Hepatocyte (in vitro differentiated cells): ENCODE measurements around the gene SCYL3. TPM values are rescaled to one million over a fixed set of nuclear protein-coding genes. Genes with fewer than 3 reads are reported as not detected.
"Not testable (repeated sequence)": the region's sequence is repeated elsewhere in the genome, so short reads cannot be mapped to it uniquely, and the experiment has no call there.

Experiments used
- DNase-seq: peaks from one replicate; pipeline ENCODE4 v3.0.0-alpha.2; 2016; ENCODE audit warnings: low spot score
- H2AFZ ChIP-seq: fragments of 200-600 bp; sonication (generic); 2 replicates; pipeline ENCODE4 v1.6.0; 2016; ENCODE audit warnings: antibody characterized with exemption, mild to moderate bottlenecking
- H3K27ac ChIP-seq: fragments of 200-600 bp; sonication (generic); 2 replicates; pipeline ENCODE4 v1.5.1; 2016; ENCODE audit warnings: mild to moderate bottlenecking
- H3K27me3 ChIP-seq: fragments of 200-600 bp; sonication (generic); 2 replicates; pipeline ENCODE4 v1.6.1; 2016
- H3K36me3 ChIP-seq: fragments of 200-600 bp; sonication (generic); replicated peaks from 2 replicates; pipeline ENCODE4 v1.5.1; 2016; ENCODE audit warnings: low read depth; ENCODE audit not compliant: insufficient read depth
- H3K4me1 ChIP-seq: fragments of 200-600 bp; sonication (generic); 2 replicates; pipeline ENCODE4 v1.5.1; 2016; ENCODE audit warnings: mild to moderate bottlenecking, moderate library complexity; ENCODE audit not compliant: insufficient read depth
- H3K4me2 ChIP-seq: fragments of 200-600 bp; sonication (generic); 2 replicates; pipeline ENCODE4 v1.6.0; 2016
- H3K4me3 ChIP-seq: fragments of 200-600 bp; sonication (generic); 2 replicates; pipeline ENCODE4 v1.5.1; 2016; ENCODE audit warnings: mild to moderate bottlenecking
- H3K79me2 ChIP-seq: fragments of 200-600 bp; sonication (generic); 2 replicates; pipeline ENCODE4 v1.6.0; 2017; ENCODE audit warnings: mild to moderate bottlenecking
- H3K9me2 ChIP-seq: fragments of 200-600 bp; sonication (generic); replicated peaks from 2 replicates; pipeline ENCODE4 v1.6.0; 2017; ENCODE audit warnings: mild to moderate bottlenecking; ENCODE audit not compliant: insufficient read depth
- H3K9me3 ChIP-seq: fragments of 200-600 bp; sonication (generic); 2 replicates; pipeline ENCODE4 v1.5.1; 2016; ENCODE audit warnings: low read depth, mild to moderate bottlenecking
- H4K20me1 ChIP-seq: fragments of 200-600 bp; sonication (generic); 2 replicates; pipeline ENCODE4 v1.6.0; 2016; ENCODE audit warnings: mild to moderate bottlenecking; ENCODE audit not compliant: insufficient read depth, poor library complexity, severe bottlenecking
- CTCF ChIP-seq: fragments of 200-600 bp; sonication (generic); IDR thresholded peaks from 2 replicates; pipeline ENCODE4 v1.5.1; 2016; ENCODE audit warnings: antibody characterized with exemption, mild to moderate bottlenecking; ENCODE audit not compliant: poor library complexity
- EZH2 ChIP-seq: fragments of 200-600 bp; sonication (generic); IDR thresholded peaks from 2 replicates; pipeline ENCODE4 v1.6.1; 2016; ENCODE audit warnings: antibody characterized with exemption, mild to moderate bottlenecking, borderline replicate concordance
- EZH2phosphoT487 ChIP-seq: fragments of 200-600 bp; sonication (generic); IDR thresholded peaks from one replicate; pipeline ENCODE4 v1.6.1; 2018; ENCODE audit warnings: antibody characterized with exemption, mild to moderate bottlenecking, low read depth, moderate library complexity; ENCODE audit not compliant: unreplicated experiment, severe bottlenecking
- WGBS: methylation state at CpG from one replicate; pipeline ENCODE4 v1.1.6; 2016; ENCODE audit warnings: low lambda C conversion rate; ENCODE audit errors: missing lambda C conversion rate; 5-methylcytosine and 5-hydroxymethylcytosine counted together
- polyA plus RNA-seq: library from polyadenylated mRNA; unstranded; fragments of >200 nt; fragmentation: Nextera tagmentation; extraction: Ambion mirVana; gene quantifications from 2 replicates; pipeline ENCODE4 v1.2.1, GENCODE V29; 2016
- total RNA-seq: library from RNA; depleted of rRNA; stranded (reverse); fragments of >200 nt; gene quantifications from 2 replicates; pipeline ENCODE4 v1.2.3, GENCODE V29; 2014

SCYL3 gene
- total and polyA plus RNA-seq, 2 experiments from 2014 or later = 4.9 to 7.7 TPM

- no peaks in the 10 kb centered on the region for H3K9me3 ChIP-seq
- H3K27ac ChIP-seq = no peak overlapping the region
- TF ChIP-seq CTCF = no peak
- TF ChIP-seq EZH2phosphoT487 = no peak
- TF ChIP-seq EZH2 = no peak
- no peaks in the 10 kb centered on the region for H3K27me3 ChIP-seq
- no peak overlapping the region for H3K4me2 ChIP-seq
- 98% methylated on average over 4 of the region's 4 CpGs for WGBS
- no peak for DNase-seq
- H3K4me1 ChIP-seq = peaks cover 3% of the 10 kb centered on the region
- no peaks in the 10 kb centered on the region for H3K79me2 ChIP-seq
- no peaks in the 10 kb centered on the region for H3K9me2 ChIP-seq
- H4K20me1 ChIP-seq = no peaks in the 10 kb centered on the region
- H3K36me3 ChIP-seq = no peaks in the 10 kb centered on the region
- H3K4me3 ChIP-seq = no peak overlapping the region
- no peak overlapping the region for H2AFZ ChIP-seq
Measured at GRCh38 chr1:169921080-169921479, 27.4 kb upstream of the SCYL3 start.

GRCh38 chr1:169918927-169919326, 25.2 kb upstream of the SCYL3 start:
- H3K4me2 ChIP-seq = no peak overlapping the region
- H4K20me1 ChIP-seq = no peaks in the 10 kb centered on the region
- WGBS = 40% methylated on average over 1 of the region's 1 CpG
- H3K79me2 ChIP-seq = no peaks in the 10 kb centered on the region
- H3K9me2 ChIP-seq = no peaks in the 10 kb centered on the region
- H3K4me3 ChIP-seq = no peak overlapping the region
- H3K9me3 ChIP-seq = no peaks in the 10 kb centered on the region
- no peaks in the 10 kb centered on the region for H3K27me3 ChIP-seq
- no peak for DNase-seq
- H3K27ac ChIP-seq = no peak overlapping the region
- no peaks in the 10 kb centered on the region for H3K36me3 ChIP-seq
- TF ChIP-seq EZH2phosphoT487 (no peak), EZH2 (no peak), CTCF (no peak)
- no peak overlapping the region for H2AFZ ChIP-seq
- H3K4me1 ChIP-seq = no peaks in the 10 kb centered on the region

GRCh38 chr1:169918220-169918619, 24.5 kb upstream of the SCYL3 start:
- H4K20me1 ChIP-seq, H3K9me2 ChIP-seq, H3K79me2 ChIP-seq, H3K36me3 ChIP-seq, H3K4me2 ChIP-seq, H3K4me3 ChIP-seq, H3K27ac ChIP-seq, H3K4me1 ChIP-seq, H3K27me3 ChIP-seq, H3K9me3 ChIP-seq, H2AFZ ChIP-seq, DNase-seq: not testable (repeated sequence)
- WGBS = 96% methylated on average over 9 of the region's 9 CpGs

DNA sequence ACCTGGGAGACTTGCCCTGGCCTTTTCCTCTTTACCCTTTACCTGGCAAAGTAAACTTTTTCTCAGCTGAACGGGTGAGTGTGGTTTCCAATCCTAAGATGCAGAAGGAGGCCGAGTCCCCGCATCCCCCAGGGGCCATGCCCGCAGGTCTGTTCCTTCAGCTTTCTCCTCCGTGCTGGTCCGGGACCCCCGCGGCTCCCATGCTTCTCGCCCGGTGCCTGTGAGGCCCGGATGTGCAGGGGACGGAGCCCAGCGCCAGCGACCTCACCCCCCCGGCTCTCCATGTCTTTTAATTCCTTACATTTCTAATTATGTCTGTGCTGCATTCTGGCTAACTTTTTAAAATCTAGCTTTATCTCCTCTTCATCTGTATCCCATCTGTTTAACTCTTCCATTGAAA, 21.5 kb upstream of the SCYL3 start:
- H3K4me2 ChIP-seq = no peak overlapping the region
- H4K20me1 ChIP-seq = no peaks in the 10 kb centered on the region
- H3K36me3 ChIP-seq = no peaks in the 10 kb centered on the region
- no peaks in the 10 kb centered on the region for H3K79me2 ChIP-seq
- no peak overlapping the region for H3K4me3 ChIP-seq
- H3K27ac ChIP-seq = no peak overlapping the region
- H3K9me3 ChIP-seq = no peaks in the 10 kb centered on the region
- H3K9me2 ChIP-seq = no peaks in the 10 kb centered on the region
- H2AFZ ChIP-seq = no peak overlapping the region
- WGBS = 86% methylated on average over 15 of the region's 15 CpGs
- DNase-seq = no peak
- no peaks in the 10 kb centered on the region for H3K27me3 ChIP-seq
- no peak for TF ChIP-seq EZH2
- no peaks in the 10 kb centered on the region for H3K4me1 ChIP-seq

GRCh38 chr1:169914531-169914930, 20.8 kb upstream of the SCYL3 start:
- no peaks in the 10 kb centered on the region for H3K27me3 ChIP-seq
- H3K4me3 ChIP-seq = no peak overlapping the region
- WGBS = 90% methylated on average over 3 of the region's 3 CpGs
- no peak for DNase-seq
- no peaks in the 10 kb centered on the region for H3K9me3 ChIP-seq
- no peaks in the 10 kb centered on the region for H3K79me2 ChIP-seq
- TF ChIP-seq CTCF (no peak), EZH2 (no peak), EZH2phosphoT487 (no peak)
- H3K4me2 ChIP-seq = no peak overlapping the region
- no peaks in the 10 kb centered on the region for H3K4me1 ChIP-seq
- no peak overlapping the region for H3K27ac ChIP-seq
- H3K36me3 ChIP-seq = no peaks in the 10 kb centered on the region
- H3K9me2 ChIP-seq = no peaks in the 10 kb centered on the region
- no peaks in the 10 kb centered on the region for H4K20me1 ChIP-seq
- no peak overlapping the region for H2AFZ ChIP-seq
